ENCODE results near the gene TTK. TPM values are rescaled to one million over a fixed set of nuclear protein-coding genes. Genes with fewer than 3 reads are reported as not detected.

TTK gene
- total RNA-seq, 4 donors from 2014 or later = 0.66 to 15.9 (median 2.4) TPM; not detected in 1

DNA sequence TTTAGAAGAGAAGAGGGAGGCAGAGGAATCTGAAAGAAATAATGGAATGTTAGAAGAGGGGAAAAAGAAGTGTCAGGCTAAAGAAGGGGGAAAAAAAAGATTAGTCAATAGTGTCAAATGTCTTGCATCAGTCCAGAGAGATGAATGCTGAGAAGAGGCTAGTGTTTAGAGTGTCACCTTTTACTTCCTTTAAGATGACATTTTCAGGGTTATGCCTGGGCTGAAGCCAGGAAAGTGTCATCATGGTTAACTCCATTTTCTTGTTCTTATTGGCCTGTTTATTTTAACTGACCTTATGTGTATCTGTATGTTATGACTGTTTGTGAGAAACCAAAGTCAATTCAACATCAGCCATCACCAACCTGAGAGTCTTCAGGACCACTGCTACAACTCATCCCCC is 87.1 kb downstream of the TTK start:
- H3K36me3 ChIP-seq = no peaks in the 10 kb centered on the region
- H3K27ac ChIP-seq = no peak overlapping the region
- H3K9me3 ChIP-seq = no peaks in the 10 kb centered on the region
- no peak overlapping the region for H3K4me3 ChIP-seq
- DNase-seq (ENCODE audit: low spot score in 2 of 2) = no peak
- H3K27me3 ChIP-seq = no peaks in the 10 kb centered on the region
- TF ChIP-seq, protein P1, sequence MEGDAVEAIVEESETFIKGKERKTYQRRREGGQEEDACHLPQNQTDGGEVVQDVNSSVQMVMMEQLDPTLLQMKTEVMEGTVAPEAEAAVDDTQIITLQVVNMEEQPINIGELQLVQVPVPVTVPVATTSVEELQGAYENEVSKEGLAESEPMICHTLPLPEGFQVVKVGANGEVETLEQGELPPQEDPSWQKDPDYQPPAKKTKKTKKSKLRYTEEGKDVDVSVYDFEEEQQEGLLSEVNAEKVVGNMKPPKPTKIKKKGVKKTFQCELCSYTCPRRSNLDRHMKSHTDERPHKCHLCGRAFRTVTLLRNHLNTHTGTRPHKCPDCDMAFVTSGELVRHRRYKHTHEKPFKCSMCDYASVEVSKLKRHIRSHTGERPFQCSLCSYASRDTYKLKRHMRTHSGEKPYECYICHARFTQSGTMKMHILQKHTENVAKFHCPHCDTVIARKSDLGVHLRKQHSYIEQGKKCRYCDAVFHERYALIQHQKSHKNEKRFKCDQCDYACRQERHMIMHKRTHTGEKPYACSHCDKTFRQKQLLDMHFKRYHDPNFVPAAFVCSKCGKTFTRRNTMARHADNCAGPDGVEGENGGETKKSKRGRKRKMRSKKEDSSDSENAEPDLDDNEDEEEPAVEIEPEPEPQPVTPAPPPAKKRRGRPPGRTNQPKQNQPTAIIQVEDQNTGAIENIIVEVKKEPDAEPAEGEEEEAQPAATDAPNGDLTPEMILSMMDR (IDR thresholded peaks at IDR 0.05) = no peak
- no peak for TF ChIP-seq EP300 (IDR thresholded peaks at IDR 0.05)
- TF ChIP-seq POLR2A (IDR thresholded peaks at IDR 0.05) = no peak
- H3K4me1 ChIP-seq = no peaks in the 10 kb centered on the region

Other genes starting within 250 kb of the TTK start
- 1 to 10 TPM in 3 of 4 donors, under 1 TPM in 1; 0.90 to 2.4 (median 1.4) TPM for gene ELOVL4, start 57.1 kb upstream of the TTK start, total RNA-seq
- gene BCKDHB, start 102.0 kb downstream of the TTK start, total RNA-seq = 10 to 100 TPM; 13.5 to 28.7 (median 23.4) TPM

All from tibial nerve (tissue), 4 donors.